8988T (cell line): ENCODE data around the gene NTNG2.
A peak's percentile ranks its signal among the peaks of the same experiment; 100 is the strongest.

Experiments
- DNase-seq: peaks from one replicate; pipeline ENCODE4 v3.0.0; 2011

The NTNG2 gene

GRCh38 chr9:132238026-132238972 is 76.4 kb downstream of the NTNG2 start:
- DNase-seq, result no peak

- DNase-seq, result no peak
Measured at GRCh38 chr9:132238992-132239391, 77.1 kb downstream of the NTNG2 start.

- no peak for DNase-seq
Measured at GRCh38 chr9:132239518-132239917, 77.7 kb downstream of the NTNG2 start.

- no peak for DNase-seq
Measured at GRCh38 chr9:132239999-132240840, 78.4 kb downstream of the NTNG2 start.

GRCh38 chr9:132240841-132241482 is 79.1 kb downstream of the NTNG2 start:
- DNase-seq, result peak; percentile 98

GRCh38 chr9:132241483-132241839 is 79.6 kb downstream of the NTNG2 start:
- no peak for DNase-seq

- no peak for DNase-seq
Measured at GRCh38 chr9:132241840-132242620, 80.2 kb downstream of the NTNG2 start.

- DNase-seq, result no peak
Measured at GRCh38 chr9:132242621-132243155, 80.8 kb downstream of the NTNG2 start.

GRCh38 chr9:132243156-132244074 is 81.6 kb downstream of the NTNG2 start:
- DNase-seq, result no peak

GRCh38 chr9:132244582-132245455 is 83.0 kb downstream of the NTNG2 start:
- no peak for DNase-seq

GRCh38 chr9:132245465-132245864 is 83.6 kb downstream of the NTNG2 start:
- DNase-seq, result no peak

GRCh38 chr9:132247942-132248341 is 86.1 kb downstream of the NTNG2 start:
- no peak for DNase-seq

- no peak for DNase-seq
Measured at GRCh38 chr9:132249123-132249522, 87.3 kb downstream of the NTNG2 start.

- DNase-seq, result no peak
Measured at GRCh38 chr9:132249690-132250089, 87.8 kb downstream of the NTNG2 start.

- DNase-seq, result no peak
Measured at GRCh38 chr9:132250324-132251262, 88.7 kb downstream of the NTNG2 start.

- DNase-seq, result no peak
Measured at GRCh38 chr9:132260846-132261245, 99.0 kb downstream of the NTNG2 start.

- no peak for DNase-seq
Measured at GRCh38 chr9:132266017-132266416, 104.2 kb downstream of the NTNG2 start.

GRCh38 chr9:132267660-132268059 is 105.8 kb downstream of the NTNG2 start:
- no peak for DNase-seq
